ENCODE results near the gene SUPT5H. TPM values are rescaled to one million over a fixed set of nuclear protein-coding genes. Genes with fewer than 3 reads are reported as not detected.

SUPT5H gene
- 57.0 TPM for total RNA-seq

GRCh38 chr19:39445196-39446111 lies at the start of gene SUPT5H:
TSS of gene SUPT5H (plus strand) at chr19:39445582. CDS start at chr19:39445891, 309 bp downstream.
- ATAC-seq: peak; percentile 95
- DNase-seq (ENCODE audit: low spot score): peak; percentile 98

- ATAC-seq (peak; percentile 76), DNase-seq (ENCODE audit: low spot score) (peak; percentile 96)
These were observed 47.8 kb upstream of the SUPT5H start for GRCh38 chr19:39397360-39398296.

- no peak for ATAC-seq
- DNase-seq (ENCODE audit: low spot score): peak; percentile 73
These were observed 47.0 kb upstream of the SUPT5H start for GRCh38 chr19:39398297-39398864.

- ATAC-seq (no peak), DNase-seq (ENCODE audit: low spot score) (no peak)
These were observed 45.7 kb upstream of the SUPT5H start for GRCh38 chr19:39399668-39400050.

GRCh38 chr19:39400061-39400460 lies 45.3 kb upstream of the SUPT5H start:
- DNase-seq (ENCODE audit: low spot score) (no peak), ATAC-seq (no peak)

- DNase-seq (ENCODE audit: low spot score) (no peak), ATAC-seq (no peak)
These were observed 44.3 kb upstream of the SUPT5H start for GRCh38 chr19:39401070-39401548.

GRCh38 chr19:39401549-39402345 lies 43.6 kb upstream of the SUPT5H start:
- DNase-seq (ENCODE audit: low spot score) (peak; percentile 92), ATAC-seq (peak; percentile 46)

GRCh38 chr19:39402346-39403300 lies 42.8 kb upstream of the SUPT5H start:
- peak; percentile 93 for DNase-seq (ENCODE audit: low spot score)
- peak; percentile 41 for ATAC-seq

GRCh38 chr19:39403331-39404312 lies 41.8 kb upstream of the SUPT5H start:
- no peak for ATAC-seq

GRCh38 chr19:39405261-39405957 lies 40.0 kb upstream of the SUPT5H start:
- ATAC-seq (no peak), DNase-seq (ENCODE audit: low spot score) (no peak)

More at GRCh38 chr19:39403331-39404312, 41.8 kb upstream of the SUPT5H start:
- peak; percentile 88 for DNase-seq (ENCODE audit: low spot score)

- peak; percentile 2 for ATAC-seq
- no peak for DNase-seq (ENCODE audit: low spot score)
These were observed 39.3 kb upstream of the SUPT5H start for GRCh38 chr19:39405958-39406655.

- DNase-seq (ENCODE audit: low spot score) (peak; percentile 94), ATAC-seq (peak; percentile 48)
These were observed 38.5 kb upstream of the SUPT5H start, which contains the start of gene ZFP36 for GRCh38 chr19:39406656-39407409. TSS of gene ZFP36 (plus strand) at chr19:39406847. CDS start at chr19:39406905, 58 bp downstream.

- ATAC-seq (no peak), DNase-seq (ENCODE audit: low spot score) (no peak)
These were observed 38.0 kb upstream of the SUPT5H start for GRCh38 chr19:39407410-39407659.

- no peak for ATAC-seq
- DNase-seq (ENCODE audit: low spot score): peak; percentile 67
These were observed 37.6 kb upstream of the SUPT5H start for GRCh38 chr19:39407660-39408391.

Data from left lobe of liver (tissue), 2 donors.